Activated CD8-positive, alpha-beta memory T cell treated with anti-CD3 and anti-CD28 coated beads for 48 hours (primary cell): ENCODE measurements around the gene GPATCH2.
"Not testable (repeated sequence)": the region's sequence is repeated elsewhere in the genome, so short reads cannot be mapped to it uniquely, and the experiment has no call there.

ENCODE experiments used
- DNase-seq, 3 experiments: peaks; one replicate each; pipeline ENCODE4 v3.0.0-alpha.2; 2020; ENCODE audit warnings: low read depth in 2 of 3, low spot score in 2 of 3

Gene GPATCH2

DNA sequence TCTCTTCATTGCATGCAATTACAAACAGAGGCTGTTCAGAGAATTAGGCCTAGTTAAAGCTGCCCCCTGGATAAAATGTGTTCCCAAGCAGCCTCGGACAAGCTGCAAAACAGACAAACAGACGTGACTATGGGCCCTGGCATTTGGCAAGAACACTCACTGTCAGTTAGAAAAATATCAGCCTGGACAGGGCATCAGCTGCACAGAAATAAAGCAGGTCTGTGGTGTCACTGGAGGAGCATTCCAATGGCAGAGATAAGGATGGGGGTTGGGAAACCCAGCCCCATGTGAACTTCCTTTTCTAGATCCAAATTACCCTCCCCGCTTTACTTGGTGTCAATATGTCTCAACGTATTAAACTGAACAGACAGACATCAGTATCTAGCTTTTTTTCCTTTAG lies 177.1 kb downstream of the GPATCH2 start:
- DNase-seq: no peak

- no peak for DNase-seq
Observed at GRCh38 chr1:217449370-217449769, 181.5 kb downstream of the GPATCH2 start.

- no peak for DNase-seq
Observed at GRCh38 chr1:217443845-217444244, 187.0 kb downstream of the GPATCH2 start.

GRCh38 chr1:217437376-217437775 lies 193.5 kb downstream of the GPATCH2 start:
- DNase-seq: no peak

DNA sequence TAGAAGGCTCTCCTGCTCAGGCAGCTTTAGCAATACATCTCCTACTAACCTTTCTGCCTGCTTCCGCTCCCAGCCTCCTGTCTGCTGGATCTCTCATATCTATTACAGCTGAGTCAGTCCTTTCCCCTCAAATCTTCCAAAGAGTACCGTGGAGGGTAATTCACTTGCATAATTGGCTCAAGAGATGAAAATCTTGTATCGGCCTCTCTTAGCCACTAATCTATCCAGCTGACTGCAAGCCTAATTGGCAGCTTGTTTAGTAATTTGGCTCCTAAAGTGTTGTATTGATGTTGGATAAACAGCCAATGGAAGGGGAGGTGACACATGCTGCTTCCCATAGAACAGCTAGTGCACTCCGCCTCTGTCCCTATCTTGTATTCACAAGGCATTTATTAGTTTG lies 195.7 kb downstream of the GPATCH2 start:
- DNase-seq: no peak

GRCh38 chr1:217433664-217434063 lies 197.2 kb downstream of the GPATCH2 start:
- DNase-seq: no peak

- no peak for DNase-seq
Observed at GRCh38 chr1:217432339-217432738, 198.6 kb downstream of the GPATCH2 start.

GRCh38 chr1:217431395-217431794 lies 199.5 kb downstream of the GPATCH2 start:
- no peak for DNase-seq

DNA sequence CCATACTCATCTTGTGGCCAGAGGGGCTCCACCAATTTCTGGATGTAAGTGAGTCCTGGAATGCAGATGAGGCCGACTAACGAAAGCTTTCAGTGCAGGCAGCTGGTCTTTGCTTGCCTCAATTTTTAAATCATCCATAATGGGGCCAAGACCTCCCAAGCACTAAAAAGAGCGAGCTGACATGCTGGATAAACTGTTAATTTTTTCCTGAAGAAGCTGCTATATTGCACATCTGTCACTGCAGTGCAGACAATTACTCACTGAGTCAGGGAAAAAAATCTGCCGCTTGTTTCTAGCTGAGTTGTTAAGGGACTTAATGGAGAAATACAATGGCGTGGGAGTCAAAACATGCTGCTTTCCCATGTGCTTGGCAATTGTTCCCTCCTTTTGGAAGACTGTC lies 205.5 kb downstream of the GPATCH2 start:
- no peak for DNase-seq

GRCh38 chr1:217419194-217419551 lies 211.7 kb downstream of the GPATCH2 start:
- DNase-seq: no peak

- no peak for DNase-seq
Observed at GRCh38 chr1:217418269-217419193, 212.4 kb downstream of the GPATCH2 start.

DNA sequence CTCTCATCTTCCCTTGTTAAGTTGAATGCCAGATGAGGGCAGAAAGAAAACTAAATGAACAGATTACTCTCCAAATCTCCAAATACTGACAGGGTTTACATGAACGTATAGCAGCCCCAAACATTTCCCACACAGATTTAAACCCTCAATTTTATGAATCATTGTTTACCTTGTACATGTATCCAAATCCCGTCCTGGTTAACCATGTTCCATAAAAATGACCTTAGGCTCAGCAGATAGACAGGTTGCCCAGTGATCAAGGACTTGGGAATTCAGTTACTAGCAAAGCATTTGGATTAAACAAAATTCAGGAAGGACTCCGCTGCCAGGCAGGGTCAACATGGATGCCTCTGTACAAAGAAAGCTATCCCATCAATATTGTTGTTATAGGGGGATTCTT lies 213.5 kb downstream of the GPATCH2 start:
- DNase-seq: no peak

DNA sequence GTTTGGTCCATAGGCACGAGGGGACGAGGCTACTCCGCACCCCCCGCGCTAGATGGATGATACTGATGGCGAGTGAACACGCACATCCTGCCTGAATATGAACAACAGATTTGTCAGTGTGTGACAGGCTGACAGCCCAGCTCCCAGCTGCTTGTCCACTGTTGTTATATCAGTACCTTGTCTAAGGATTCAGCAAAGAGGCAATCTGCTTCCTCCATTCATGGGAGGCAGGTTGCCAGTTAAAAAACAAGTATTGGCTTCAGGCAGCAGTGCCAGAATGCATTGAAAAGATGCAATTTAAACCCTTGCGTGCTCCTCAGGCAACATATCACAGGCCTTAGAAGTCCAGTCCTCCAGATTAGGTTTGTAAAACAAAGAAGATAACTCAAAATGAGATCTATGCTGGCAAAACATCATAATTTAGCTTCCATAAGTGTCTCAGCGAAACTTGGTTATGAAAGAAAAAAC lies 223.3 kb downstream of the GPATCH2 start:
- DNase-seq: no peak

- DNase-seq: no peak
Observed at GRCh38 chr1:217403026-217403720, 227.7 kb downstream of the GPATCH2 start.

- no peak for DNase-seq
Observed at GRCh38 chr1:217402301-217402700, 228.6 kb downstream of the GPATCH2 start.

DNA sequence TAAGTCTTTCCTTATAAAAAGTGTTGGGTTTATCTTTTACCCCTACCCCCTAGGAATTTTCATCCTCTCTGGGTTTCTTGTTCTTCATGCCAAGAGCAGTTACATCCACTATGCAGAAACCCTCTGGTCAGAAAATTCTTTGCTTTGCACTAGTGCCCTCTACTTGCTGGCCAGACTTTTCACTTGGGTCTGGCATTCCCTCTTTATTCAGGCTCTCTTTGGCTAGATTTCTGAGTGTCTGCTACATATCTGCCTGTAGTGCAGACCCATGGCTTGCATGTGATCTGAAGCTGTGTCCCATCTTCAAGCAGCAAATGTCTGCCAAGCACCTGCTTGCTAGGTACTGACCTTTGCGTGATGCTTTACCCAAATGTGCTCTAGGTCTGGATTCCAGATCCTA lies 237.0 kb downstream of the GPATCH2 start:
- DNase-seq: no peak

DNA sequence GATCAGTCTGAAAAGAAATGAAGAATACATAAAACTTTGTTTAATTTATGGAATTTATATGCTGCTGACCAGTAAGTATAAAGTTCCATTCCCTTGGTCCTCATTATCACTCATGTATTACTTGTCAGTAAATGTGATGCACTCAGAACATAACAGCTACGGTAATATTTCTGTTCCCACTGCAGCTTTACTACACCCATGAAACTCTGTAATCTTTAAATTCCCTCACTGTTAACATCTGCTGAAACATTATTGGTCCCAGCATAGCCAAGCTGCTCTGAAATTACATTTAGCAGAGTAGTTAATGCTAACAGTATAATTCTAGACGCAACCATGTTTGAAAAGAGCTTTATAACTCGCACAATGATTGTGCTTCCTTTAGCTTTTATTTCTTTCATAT lies 238.4 kb downstream of the GPATCH2 start:
- DNase-seq: no peak

DNA sequence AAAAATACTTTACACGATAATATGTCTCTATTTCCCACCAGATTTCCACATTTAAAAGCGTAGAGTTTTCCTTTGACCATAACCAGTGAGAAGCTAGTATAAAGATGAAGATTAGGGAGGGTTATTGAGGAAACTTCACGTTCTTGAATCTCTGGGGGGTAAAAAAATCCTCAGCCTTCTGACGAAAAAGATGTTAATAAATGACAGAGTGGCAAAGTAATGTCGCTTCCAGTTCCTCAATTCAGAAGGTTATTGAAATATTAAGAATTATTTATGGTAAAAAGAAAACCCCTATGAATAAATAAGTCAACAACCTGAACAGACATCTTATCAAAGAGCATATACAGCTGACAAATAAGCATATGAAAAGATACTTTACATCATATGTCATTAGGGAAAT lies 241.0 kb downstream of the GPATCH2 start:
- no peak for DNase-seq

GRCh38 chr1:217388522-217389065 lies 242.3 kb downstream of the GPATCH2 start:
- DNase-seq: no peak

- not testable (repeated sequence) for DNase-seq
Observed at GRCh38 chr1:217381773-217382172, 249.1 kb downstream of the GPATCH2 start.

DNA sequence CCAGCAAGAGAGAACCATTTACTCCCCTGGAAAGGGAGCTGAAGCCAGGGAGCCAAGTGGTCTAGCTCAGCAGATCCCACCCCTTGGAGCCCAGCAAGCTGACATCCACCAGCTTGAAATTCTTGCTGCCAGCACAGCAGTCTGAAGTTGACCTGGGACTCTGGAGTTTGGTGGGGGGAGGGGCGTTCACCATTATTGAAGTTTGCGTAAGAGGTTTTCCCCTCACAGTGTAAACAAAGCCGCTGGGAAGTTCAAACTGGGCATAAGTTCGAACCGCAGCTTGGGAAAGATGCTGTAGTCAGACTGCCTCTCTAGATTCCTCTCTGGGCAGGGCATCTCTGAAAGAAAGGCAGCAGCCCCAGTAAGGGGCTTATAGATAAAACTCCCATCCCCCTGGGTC lies 251.1 kb downstream of the GPATCH2 start:
- not testable (repeated sequence) for DNase-seq

DNA sequence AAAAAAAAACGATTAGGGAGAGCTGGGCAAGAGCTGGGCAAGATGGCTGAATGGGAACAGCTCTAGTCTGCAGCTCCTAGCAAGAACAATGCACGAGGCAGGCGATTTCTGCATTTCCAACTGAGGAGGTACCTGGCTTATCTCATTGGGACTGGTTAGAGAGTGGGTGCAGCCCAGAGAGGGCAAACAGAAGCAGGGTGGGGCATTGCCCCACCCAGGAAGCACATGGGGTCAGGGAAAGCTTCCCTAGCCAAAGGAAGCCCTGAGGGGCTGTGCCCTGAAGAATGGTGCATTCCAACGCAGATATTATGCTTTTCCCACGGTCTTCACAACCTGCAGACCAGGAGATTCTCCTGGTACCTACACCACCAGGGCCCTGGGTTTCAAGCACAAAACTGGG lies 251.6 kb downstream of the GPATCH2 start:
- DNase-seq: no peak
